Measurements from ENCODE around the gene CCL5.

- TF ChIP-seq GATA2 (IDR thresholded peaks at IDR 0.05; ENCODE audit: low read depth, low read length) (no peak), GATA3 (IDR thresholded peaks at IDR 0.05; ENCODE audit: low read depth, low read length) (no peak)
Measured at GRCh38 chr17:35890774-35891155, 10.6 kb upstream of the CCL5 start.

All from SH-SY5Y (cell line).